Measurements from ENCODE around the gene ISLR2.

ISLR2 gene

GRCh38 chr15:74178326-74179100 is 48.1 kb downstream of the ISLR2 start:
- Histone ChIP-seq H3K9ac (ENCODE audit: low read depth, low read length) (no peak overlapping the region), H3K79me2 (ENCODE audit: insufficient read depth, low read length) (no peaks in the 10 kb centered on the region), H3K36me3 (ENCODE audit: insufficient read depth, low read length) (no peaks in the 10 kb centered on the region), H3K27me3 (ENCODE audit: insufficient read depth, low read length, poor library complexity) (no peaks in the 10 kb centered on the region), H3K27ac (ENCODE audit: low read length) (no peak overlapping the region), H4K20me1 (ENCODE audit: insufficient read depth, low read length) (no peaks in the 10 kb centered on the region; the same call in 1 of the 2 replicates), H3K4me2 (ENCODE audit: insufficient read depth, low read length) (no peak overlapping the region), H2AFZ (ENCODE audit: low read depth, low read length) (no peak overlapping the region), H3K4me3 (ENCODE audit: low read depth in 1 of 2, low read length in 2 of 2) (no peak overlapping the region), H3K4me1 (ENCODE audit: insufficient read depth, low read length) (no peaks in the 10 kb centered on the region), H3K9me3 (ENCODE audit: insufficient read depth, low read length, severe bottlenecking) (no peaks in the 10 kb centered on the region)
- TF ChIP-seq CTCF (IDR thresholded peaks at IDR 0.05; ENCODE audit: borderline replicate concordance, extremely low read depth, low read length, poor library complexity, severe bottlenecking) (no peak), EZH2 (IDR thresholded peaks at IDR 0.05; ENCODE audit: borderline replicate concordance, low read depth, low read length, severe bottlenecking) (no peak)
- ATAC-seq (ENCODE audit: insufficient read depth, low read depth), result no peak
- DNase-seq, result no peak

GRCh38 chr15:74179101-74179841 is 48.9 kb downstream of the ISLR2 start:
- no peaks in the 10 kb centered on the region for H3K9me3 ChIP-seq (ENCODE audit: insufficient read depth, low read length, severe bottlenecking)
- H2AFZ ChIP-seq (ENCODE audit: low read depth, low read length), result no peak overlapping the region
- no peaks in the 10 kb centered on the region for H3K79me2 ChIP-seq (ENCODE audit: insufficient read depth, low read length)
- no peaks in the 10 kb centered on the region; the same call in 1 of the 2 replicates for H4K20me1 ChIP-seq (ENCODE audit: insufficient read depth, low read length)
- no peak overlapping the region for H3K4me2 ChIP-seq (ENCODE audit: insufficient read depth, low read length)
- no peak overlapping the region for H3K9ac ChIP-seq (ENCODE audit: low read depth, low read length)
- no peaks in the 10 kb centered on the region for H3K36me3 ChIP-seq (ENCODE audit: insufficient read depth, low read length)
- ATAC-seq (ENCODE audit: insufficient read depth, low read depth), result no peak
- no peak overlapping the region for H3K27ac ChIP-seq (ENCODE audit: low read length)
- TF ChIP-seq EZH2 (IDR thresholded peaks at IDR 0.05; ENCODE audit: borderline replicate concordance, low read depth, low read length, severe bottlenecking), result no peak
- no peak for TF ChIP-seq CTCF (IDR thresholded peaks at IDR 0.05; ENCODE audit: borderline replicate concordance, extremely low read depth, low read length, poor library complexity, severe bottlenecking)
- H3K27me3 ChIP-seq (ENCODE audit: insufficient read depth, low read length, poor library complexity), result no peaks in the 10 kb centered on the region
- DNase-seq, result no peak
- H3K4me1 ChIP-seq (ENCODE audit: insufficient read depth, low read length), result no peaks in the 10 kb centered on the region
- no peak overlapping the region for H3K4me3 ChIP-seq (ENCODE audit: low read depth in 1 of 2, low read length in 2 of 2)

GRCh38 chr15:74179983-74180880 is 49.8 kb downstream of the ISLR2 start:
- no peak overlapping the region for H3K27ac ChIP-seq (ENCODE audit: low read length)
- no peaks in the 10 kb centered on the region for H3K4me1 ChIP-seq (ENCODE audit: insufficient read depth, low read length)
- ATAC-seq (ENCODE audit: insufficient read depth, low read depth), result no peak
- no peak for DNase-seq
- no peaks in the 10 kb centered on the region for H3K9me3 ChIP-seq (ENCODE audit: insufficient read depth, low read length, severe bottlenecking)
- no peak overlapping the region for H3K4me3 ChIP-seq (ENCODE audit: low read depth in 1 of 2, low read length in 2 of 2)
- no peak overlapping the region for H2AFZ ChIP-seq (ENCODE audit: low read depth, low read length)
- no peaks in the 10 kb centered on the region for H3K36me3 ChIP-seq (ENCODE audit: insufficient read depth, low read length)
- TF ChIP-seq EZH2 (IDR thresholded peaks at IDR 0.05; ENCODE audit: borderline replicate concordance, low read depth, low read length, severe bottlenecking) (no peak), CTCF (IDR thresholded peaks at IDR 0.05; ENCODE audit: borderline replicate concordance, extremely low read depth, low read length, poor library complexity, severe bottlenecking) (no peak)
- no peaks in the 10 kb centered on the region for H3K27me3 ChIP-seq (ENCODE audit: insufficient read depth, low read length, poor library complexity)
- H3K79me2 ChIP-seq (ENCODE audit: insufficient read depth, low read length), result no peaks in the 10 kb centered on the region
- H4K20me1 ChIP-seq (ENCODE audit: insufficient read depth, low read length), result no peaks in the 10 kb centered on the region; the same call in 1 of the 2 replicates
- no peak overlapping the region for H3K9ac ChIP-seq (ENCODE audit: low read depth, low read length)
- no peak overlapping the region for H3K4me2 ChIP-seq (ENCODE audit: insufficient read depth, low read length)
